ENCODE data around the gene RHO. TPM values are rescaled to one million over a fixed set of nuclear protein-coding genes. Genes with fewer than 3 reads are reported as not detected.
"Not testable (repeated sequence)": the region's sequence is repeated elsewhere in the genome, so short reads cannot be mapped to it uniquely, and the experiment has no call there.

RHO gene
- total RNA-seq, 2 donors from 2014 or later, result not detected

- intact Hi-C loops (cut with DNase I); H3K4me1 ChIP-seq; H3K27me3 ChIP-seq; DNase-seq; ATAC-seq; H3K9me3 ChIP-seq; H3K27ac ChIP-seq; H3K4me3 ChIP-seq: not testable (repeated sequence)
- peaks cover 0 to 11% of the 10 kb centered on the region in 2 donors for H3K36me3 ChIP-seq (replicated peaks in 1 of 2; ENCODE audit: insufficient read depth in 1 of 2, low read depth in 2 of 2)
- WGBS, 2 donors, result 83 to 87% methylated on average over 13 to 14 of the region's 14 CpGs
Observed at GRCh38 chr3:129499604-129500333, 28.7 kb upstream of the RHO start.

GRCh38 chr3:129500334-129500658, 28.1 kb upstream of the RHO start:
- Histone ChIP-seq H3K27ac (no peak overlapping the region), H3K36me3 (replicated peaks in 1 of 2; ENCODE audit: insufficient read depth in 1 of 2, low read depth in 2 of 2) (peaks cover 0 to 12% of the 10 kb centered on the region in 2 donors), H3K4me3 (no peak overlapping the region), H3K4me1 (no peaks in the 10 kb centered on the region), H3K9me3 (no peaks in the 10 kb centered on the region), H3K27me3 (no peaks in the 10 kb centered on the region)
- DNase-seq (no peak), ATAC-seq (no peak)
- TF ChIP-seq CTCF (IDR thresholded peaks at IDR 0.05), result no peak
- no peak for TF ChIP-seq POLR2A (IDR thresholded peaks at IDR 0.05)
- intact Hi-C loops (cut with DNase I), result no loop called here
- WGBS, 2 donors, result 87 to 91% methylated on average over 5 of the region's 5 CpGs

GRCh38 chr3:129501630-129502029, 26.8 kb upstream of the RHO start:
- DNase-seq, result no peak
- Histone ChIP-seq H3K27ac (no peak overlapping the region), H3K27me3 (no peaks in the 10 kb centered on the region), H3K36me3 (replicated peaks in 1 of 2; ENCODE audit: insufficient read depth in 1 of 2, low read depth in 2 of 2) (peaks cover 0 to 13% of the 10 kb centered on the region in 2 donors), H3K4me1 (no peaks in the 10 kb centered on the region), H3K4me3 (no peak overlapping the region), H3K9me3 (no peaks in the 10 kb centered on the region)
- 81 to 83% methylated on average over 5 of the region's 5 CpGs for WGBS, 2 donors
- no peak for TF ChIP-seq POLR2A (IDR thresholded peaks at IDR 0.05)
- no peak for TF ChIP-seq CTCF (IDR thresholded peaks at IDR 0.05)
- ATAC-seq, result no peak
- intact Hi-C loops (cut with DNase I), result no loop called here

DNA sequence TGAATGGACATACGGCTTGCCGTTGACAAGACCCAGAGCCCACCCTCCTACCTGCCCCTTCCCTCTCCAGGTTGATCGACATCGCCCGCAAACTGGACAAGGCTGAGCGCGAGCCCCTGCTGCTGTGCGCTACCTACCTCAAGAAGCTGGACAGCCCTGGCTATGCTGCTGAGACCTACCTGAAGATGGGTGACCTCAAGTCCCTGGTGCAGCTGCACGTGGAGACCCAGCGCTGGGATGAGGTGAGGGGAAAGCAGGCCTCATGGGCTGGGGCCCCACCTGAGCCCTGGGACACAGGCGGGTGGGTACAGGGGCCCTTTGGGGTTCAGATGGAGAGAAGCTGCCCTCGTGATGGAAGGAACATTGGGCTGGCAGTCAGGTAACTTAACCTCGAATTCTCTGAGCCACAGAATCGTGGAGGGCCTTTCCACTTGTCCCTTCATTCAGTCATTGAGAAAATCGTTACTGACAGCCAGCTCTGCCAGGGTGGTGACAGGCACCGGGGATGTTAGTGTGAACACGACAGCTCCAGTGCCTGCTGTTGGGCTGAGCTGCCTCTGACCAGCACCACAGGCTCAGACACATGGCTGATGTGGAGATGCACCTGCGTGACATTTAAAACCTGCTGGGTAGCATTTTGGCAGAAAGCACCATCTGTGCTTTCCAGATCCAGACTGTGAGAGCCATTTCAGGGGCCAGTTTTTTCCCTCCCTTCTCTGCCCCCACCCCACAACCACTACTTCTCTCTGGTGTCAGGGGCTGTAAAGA, 25.6 kb upstream of the RHO start:
- no peak for ATAC-seq
- intact Hi-C loops (cut with DNase I), result no loop called here
- no peak for DNase-seq
- Histone ChIP-seq H3K27me3 (no peaks in the 10 kb centered on the region), H3K4me3 (no peak overlapping the region), H3K27ac (no peak overlapping the region), H3K4me1 (no peaks in the 10 kb centered on the region), H3K9me3 (no peaks in the 10 kb centered on the region), H3K36me3 (replicated peaks in 1 of 2; ENCODE audit: insufficient read depth in 1 of 2, low read depth in 2 of 2) (peaks cover 0 to 16% of the 10 kb centered on the region in 2 donors)
- TF ChIP-seq CTCF (IDR thresholded peaks at IDR 0.05) (no peak), POLR2A (IDR thresholded peaks at IDR 0.05) (no peak)
- WGBS, 2 donors, result 91% methylated on average over 16 to 18 of the region's 18 CpGs

DNA sequence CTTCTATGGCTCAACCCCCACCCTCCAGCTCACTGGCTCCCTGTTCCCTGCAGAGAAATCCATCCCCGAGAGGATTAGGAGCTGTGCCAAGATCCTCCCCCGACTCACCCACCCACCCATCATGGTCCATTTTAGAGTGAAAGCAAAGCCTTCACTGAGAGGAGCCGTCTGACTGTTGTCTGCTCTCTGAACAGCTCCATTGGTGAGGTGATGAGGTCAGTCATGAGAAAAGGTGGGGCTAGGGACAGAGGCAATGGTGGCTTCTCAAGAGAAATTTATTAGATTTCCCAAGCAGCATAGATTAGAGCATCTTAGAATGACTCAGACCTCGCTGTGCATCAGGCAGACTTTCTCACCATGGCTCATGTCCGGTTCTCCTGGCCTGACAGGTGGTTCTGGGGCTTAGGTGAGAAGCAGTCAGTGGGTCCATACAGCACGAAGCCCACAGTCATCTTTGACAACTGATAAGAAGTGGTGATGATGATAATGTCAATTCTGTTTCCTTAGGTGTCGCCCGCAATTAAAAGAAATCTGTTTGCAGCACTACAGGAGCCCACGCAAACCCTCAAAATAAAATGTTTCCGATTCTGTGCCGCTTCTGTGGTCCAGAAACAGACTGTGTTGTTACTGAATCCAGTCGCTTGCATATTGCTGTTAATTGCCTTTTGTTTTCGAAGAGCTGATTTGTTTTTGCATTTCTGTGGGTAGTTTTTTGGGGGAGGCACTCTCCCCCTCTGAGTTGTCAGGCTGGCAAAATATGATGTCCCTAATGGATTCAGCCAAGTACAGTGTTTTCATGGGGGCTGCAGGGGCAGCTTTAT, 24.8 kb upstream of the RHO start:
- intact Hi-C loops (cut with DNase I), result no loop called here

More for the DNA sequence above, 24.8 kb upstream of the RHO start:
- Histone ChIP-seq H3K36me3 (replicated peaks in 1 of 2; ENCODE audit: insufficient read depth in 1 of 2, low read depth in 2 of 2) (peaks cover 0 to 16% of the 10 kb centered on the region in 2 donors), H3K27me3 (no peaks in the 10 kb centered on the region), H3K4me3 (no peak overlapping the region), H3K27ac (no peak overlapping the region), H3K9me3 (no peaks in the 10 kb centered on the region), H3K4me1 (no peaks in the 10 kb centered on the region)
- no peak for ATAC-seq
- no peak for DNase-seq
- 89% methylated on average over 12 to 13 of the region's 13 CpGs for WGBS, 2 donors
- no peak for TF ChIP-seq POLR2A (IDR thresholded peaks at IDR 0.05)
- TF ChIP-seq CTCF (IDR thresholded peaks at IDR 0.05), result no peak

Data from body of pancreas (tissue), 4 donors.